Measurements from ENCODE around the gene ETNPPL.

- TF ChIP-seq, protein P1, sequence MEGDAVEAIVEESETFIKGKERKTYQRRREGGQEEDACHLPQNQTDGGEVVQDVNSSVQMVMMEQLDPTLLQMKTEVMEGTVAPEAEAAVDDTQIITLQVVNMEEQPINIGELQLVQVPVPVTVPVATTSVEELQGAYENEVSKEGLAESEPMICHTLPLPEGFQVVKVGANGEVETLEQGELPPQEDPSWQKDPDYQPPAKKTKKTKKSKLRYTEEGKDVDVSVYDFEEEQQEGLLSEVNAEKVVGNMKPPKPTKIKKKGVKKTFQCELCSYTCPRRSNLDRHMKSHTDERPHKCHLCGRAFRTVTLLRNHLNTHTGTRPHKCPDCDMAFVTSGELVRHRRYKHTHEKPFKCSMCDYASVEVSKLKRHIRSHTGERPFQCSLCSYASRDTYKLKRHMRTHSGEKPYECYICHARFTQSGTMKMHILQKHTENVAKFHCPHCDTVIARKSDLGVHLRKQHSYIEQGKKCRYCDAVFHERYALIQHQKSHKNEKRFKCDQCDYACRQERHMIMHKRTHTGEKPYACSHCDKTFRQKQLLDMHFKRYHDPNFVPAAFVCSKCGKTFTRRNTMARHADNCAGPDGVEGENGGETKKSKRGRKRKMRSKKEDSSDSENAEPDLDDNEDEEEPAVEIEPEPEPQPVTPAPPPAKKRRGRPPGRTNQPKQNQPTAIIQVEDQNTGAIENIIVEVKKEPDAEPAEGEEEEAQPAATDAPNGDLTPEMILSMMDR (IDR thresholded peaks at IDR 0.05; ENCODE audit: insufficient read depth, low read length, poor library complexity, severe bottlenecking): no peak
- TF ChIP-seq EZH2phosphoT487 (conservative IDR thresholded peaks at IDR 0.05; ENCODE audit: low read length): no peak
Observed at GRCh38 chr4:108787106-108787505, 24.3 kb upstream of the ETNPPL start.

Data from SU-DHL-6 (cell line).